NCI-H1092 treated with DMSO at 0.1 percent for 48 hours (cell line): ENCODE results near the gene SP3.
"Not testable (repeated sequence)": the region's sequence is repeated elsewhere in the genome, so short reads cannot be mapped to it uniquely, and the experiment has no call there.

Experiments
- DNase-seq: peaks from one replicate; lab custom pipeline; 2025; lab: John Stamatoyannopoulos, UW

Gene SP3

DNA sequence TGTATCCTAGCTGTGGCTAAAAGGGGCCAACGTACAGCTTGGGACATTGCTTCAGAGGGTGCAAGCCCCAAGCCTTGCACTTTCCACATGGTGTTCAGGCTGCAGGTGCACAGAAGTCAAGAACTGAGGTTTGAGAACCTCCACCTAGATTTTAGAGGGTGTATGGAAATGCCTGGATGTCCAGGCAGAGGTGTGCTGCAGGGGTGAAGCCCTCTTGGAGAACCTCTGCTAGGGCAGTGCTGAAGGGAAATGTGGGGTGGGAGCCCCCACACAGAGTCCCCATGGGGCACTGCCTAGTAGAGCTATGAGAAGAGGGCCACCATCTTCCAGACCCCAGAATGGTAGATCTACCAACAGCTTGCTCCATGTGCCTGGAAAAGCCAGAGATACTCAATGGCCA, 75.7 kb downstream of the SP3 start:
- not testable (repeated sequence) for DNase-seq

GRCh38 chr2:173886613-173887012, 78.6 kb downstream of the SP3 start:
- DNase-seq, result no peak

GRCh38 chr2:173884025-173884802, 81.0 kb downstream of the SP3 start:
- peak; percentile 4 for DNase-seq

- DNase-seq, result no peak
Observed at GRCh38 chr2:173881886-173882285, 83.3 kb downstream of the SP3 start.

DNA sequence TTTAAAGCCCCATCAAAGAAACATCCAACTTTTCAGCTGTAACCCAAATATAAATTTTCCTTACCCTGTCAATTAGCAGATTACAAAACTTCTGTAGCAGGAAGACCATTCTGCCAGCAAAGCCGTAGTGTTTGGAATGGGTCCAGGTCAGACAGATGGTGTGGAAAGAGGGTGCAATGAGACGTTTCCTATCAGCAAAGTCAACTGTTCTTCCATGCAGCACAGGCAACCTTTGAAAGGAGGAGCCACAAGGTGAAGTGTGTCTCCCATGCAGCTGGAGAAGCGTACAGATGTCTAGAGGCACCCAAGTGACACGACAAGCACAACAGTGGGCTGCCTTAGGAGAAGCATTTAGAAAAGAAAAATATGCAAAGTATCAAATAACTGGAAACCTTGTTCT, 83.7 kb downstream of the SP3 start:
- peak; percentile 50 for DNase-seq

- no peak for DNase-seq
Observed at GRCh38 chr2:173880561-173880960, 84.6 kb downstream of the SP3 start.

- no peak for DNase-seq
Observed at GRCh38 chr2:173876833-173877413, 88.2 kb downstream of the SP3 start.

DNA sequence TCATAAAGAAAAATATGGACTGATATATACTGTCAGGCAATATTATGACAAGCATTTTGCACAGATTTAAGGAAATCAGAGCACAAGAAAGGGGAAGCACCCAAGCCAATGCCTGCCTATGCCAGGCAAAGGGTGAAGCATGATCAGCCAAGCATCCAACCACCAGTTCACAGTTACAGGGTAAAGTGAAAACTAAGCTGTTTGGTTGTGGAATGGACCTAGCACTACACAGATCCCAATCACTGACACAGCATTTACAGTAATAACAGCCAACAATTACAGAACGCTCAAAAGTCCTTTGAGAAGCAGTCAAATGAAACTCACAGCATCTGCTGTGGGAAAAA, 90.3 kb downstream of the SP3 start:
- no peak for DNase-seq

- no peak for DNase-seq
Observed at GRCh38 chr2:173874003-173874893, 90.9 kb downstream of the SP3 start.

DNA sequence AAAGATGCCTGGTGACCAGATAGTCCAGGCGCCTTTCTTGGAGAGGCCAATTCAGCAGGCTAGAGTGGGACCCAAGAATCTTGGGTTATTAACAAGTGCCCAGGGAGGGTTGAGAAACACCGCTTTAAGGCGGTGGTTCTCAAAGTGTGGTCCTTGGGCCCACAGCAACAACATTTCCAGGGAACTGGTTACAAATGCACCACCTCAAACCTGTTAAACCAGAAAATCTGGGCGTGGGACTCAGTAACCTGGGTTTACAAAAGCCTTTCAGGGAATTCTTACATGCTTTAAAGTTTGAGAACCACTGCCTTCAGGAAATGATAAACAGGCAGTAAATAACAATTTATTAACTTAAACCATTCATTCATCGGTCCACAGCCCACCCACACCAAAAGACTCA, 92.5 kb downstream of the SP3 start:
- no peak for DNase-seq

DNA sequence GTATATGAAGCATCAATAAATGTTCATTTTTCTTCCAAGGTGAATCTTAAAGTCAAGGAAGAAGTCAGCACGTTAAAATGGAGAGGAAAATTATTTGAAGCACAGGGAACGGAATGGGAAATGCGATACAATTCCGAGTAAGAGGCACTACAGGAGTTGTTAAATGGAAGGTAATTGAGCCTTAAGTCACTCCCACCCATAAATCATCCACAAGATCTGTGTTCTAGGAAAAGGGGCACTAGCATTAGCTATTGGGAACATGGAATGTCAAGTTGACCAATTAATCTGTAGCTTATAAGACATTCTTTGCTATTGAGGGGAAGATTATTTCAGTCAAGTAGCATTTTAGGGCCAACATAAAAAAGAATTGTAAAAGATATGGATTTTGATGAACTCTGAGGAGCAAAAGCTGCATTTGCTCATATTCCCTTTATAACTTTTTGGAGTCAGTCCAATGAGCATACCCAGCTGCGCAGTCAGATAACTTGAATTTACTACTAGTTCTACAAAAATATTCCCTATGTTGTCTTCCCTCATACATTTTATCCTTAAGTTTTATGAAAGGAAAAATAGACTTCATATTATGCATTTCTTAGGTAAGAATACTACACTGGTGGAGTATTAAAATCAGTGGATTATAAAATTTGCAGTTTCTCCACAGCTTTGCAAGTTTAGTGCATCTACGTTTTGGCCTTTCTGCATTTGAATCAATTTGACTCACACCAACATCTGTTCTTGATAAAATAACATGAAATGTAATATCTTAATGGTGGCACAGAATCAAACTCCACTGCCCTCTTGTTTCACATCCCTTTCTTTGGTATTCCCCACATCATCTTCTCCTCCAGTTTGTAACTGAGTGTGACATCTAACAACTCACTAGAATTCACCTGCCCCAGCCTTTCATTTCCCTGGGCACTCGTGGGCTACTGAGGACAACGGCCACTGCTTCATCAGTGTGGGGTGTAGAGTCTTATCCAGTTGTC, 95.6 kb downstream of the SP3 start:
- DNase-seq, result no peak

GRCh38 chr2:173868406-173868805, 96.8 kb downstream of the SP3 start:
- DNase-seq, result no peak

DNA sequence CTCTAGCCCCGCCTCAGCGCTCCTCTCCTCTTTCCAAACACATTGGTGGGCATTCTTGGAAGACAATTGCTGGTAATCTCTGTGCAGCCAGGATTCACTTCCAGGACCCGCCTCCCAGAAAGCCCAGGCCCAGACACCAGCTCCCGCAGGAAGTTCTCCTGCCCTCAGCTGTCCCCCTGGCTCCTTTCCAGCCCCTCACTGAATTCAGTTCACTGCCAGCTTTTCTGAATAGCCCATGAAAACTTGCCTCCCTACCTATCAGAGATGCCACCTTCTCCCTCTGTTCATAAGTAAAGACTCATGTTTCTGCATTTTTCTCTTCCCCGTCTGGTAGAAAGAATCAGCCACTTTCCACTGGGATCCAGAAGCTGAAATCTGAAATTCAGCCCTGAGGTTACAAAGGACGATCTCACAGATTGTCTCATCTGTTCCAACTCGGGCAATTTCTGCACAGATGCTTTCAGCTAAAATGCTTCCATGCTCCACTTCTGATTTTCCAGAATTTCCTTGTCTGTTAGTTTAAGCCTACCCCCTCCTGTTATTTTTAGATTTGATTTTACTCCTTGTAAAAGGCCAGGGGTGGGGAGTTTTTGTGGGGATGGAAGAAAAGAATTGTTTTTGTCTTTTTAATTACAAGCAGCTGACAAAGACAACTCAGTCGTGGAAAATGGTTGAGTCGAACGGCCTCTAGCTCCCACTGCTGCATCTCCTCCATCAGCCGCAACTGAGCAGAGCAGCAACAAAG, 98.1 kb downstream of the SP3 start:
- DNase-seq, result no peak

GRCh38 chr2:173865971-173866873, 99.0 kb downstream of the SP3 start:
- no peak for DNase-seq

DNA sequence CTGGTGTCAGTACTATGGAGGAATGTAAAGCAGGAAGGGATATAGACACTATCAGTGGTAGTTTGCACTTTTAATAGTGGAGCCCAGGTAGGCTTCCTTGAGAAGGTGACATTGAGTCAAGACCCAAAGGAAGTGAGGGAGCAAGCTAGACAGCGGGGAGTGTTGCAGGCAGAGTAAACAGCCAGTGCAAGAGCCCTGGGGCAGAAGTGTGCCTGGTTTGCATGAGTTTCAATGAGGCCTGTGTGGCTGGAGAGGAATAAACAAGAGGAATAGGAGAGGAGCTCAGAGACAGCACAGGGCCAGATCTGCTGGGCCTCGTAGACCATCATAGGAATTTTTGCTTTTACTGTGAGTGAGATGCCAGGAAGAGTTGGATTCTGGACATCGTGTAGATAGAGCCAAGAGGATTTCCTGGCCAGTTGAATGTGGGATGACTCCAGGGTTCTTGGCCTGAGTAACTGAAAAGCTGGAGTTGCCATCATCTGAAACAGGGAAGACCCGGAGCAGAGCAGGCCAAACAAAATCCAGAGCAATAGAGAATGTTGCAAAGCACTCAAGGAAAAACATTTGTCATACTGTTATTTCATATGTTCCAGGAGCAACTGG, 102.5 kb downstream of the SP3 start:
- DNase-seq, result no peak

DNA sequence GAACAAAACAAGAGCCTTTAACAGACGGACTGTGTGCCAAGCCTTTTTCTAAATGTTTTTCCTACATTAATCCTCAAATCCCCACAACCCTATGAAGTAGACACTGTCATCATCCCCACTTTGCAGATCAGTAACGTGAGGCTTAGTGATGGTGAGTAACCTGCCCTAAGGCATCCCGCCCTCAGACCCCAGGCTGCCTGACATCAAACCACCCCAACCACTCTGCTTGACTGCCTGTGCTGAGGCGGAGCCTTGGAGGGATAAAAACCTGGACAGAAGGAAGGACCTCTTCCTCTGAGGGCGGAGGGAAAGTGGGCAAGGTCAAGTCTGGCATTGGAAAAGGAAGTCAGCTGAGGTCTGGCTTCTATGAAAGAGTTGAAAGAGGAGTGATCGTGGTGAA, 104.6 kb downstream of the SP3 start:
- DNase-seq, result no peak

GRCh38 chr2:173860082-173860481, 105.1 kb downstream of the SP3 start:
- no peak for DNase-seq

GRCh38 chr2:173858291-173858731, 106.9 kb downstream of the SP3 start:
- peak; percentile 46 for DNase-seq
